Breast epithelium (tissue), 4 donors: ENCODE results near the gene CNTNAP2. TPM values are rescaled to one million over a fixed set of nuclear protein-coding genes. Genes with fewer than 3 reads are reported as not detected.

Experiments used
- DNase-seq, 2 donors: peaks; one replicate each; pipeline ENCODE4 v3.0.0-alpha.2; 2019; ENCODE audit warnings: low spot score in 2 of 2
- H3K27ac ChIP-seq, 2 donors: fragments of 200-600 bp; sonication (generic) in 1 of 2; one replicate each; pipeline ENCODE4 v1.5.1; 2016 to 2019; ENCODE audit warnings: mild to moderate bottlenecking in 1 of 2
- H3K27me3 ChIP-seq, 2 donors: fragments of 200-600 bp; sonication (generic) in 1 of 2; one replicate each; pipeline versions ENCODE4 v1.5.1 to v1.6.0; 2017 to 2019; ENCODE audit warnings: control low read depth in 1 of 2, mild to moderate bottlenecking in 1 of 2
- H3K36me3 ChIP-seq: fragments of 200-600 bp; one replicate; pipeline ENCODE4 v1.5.1; 2019
- H3K4me1 ChIP-seq, 2 donors: fragments of 200-600 bp; sonication (generic); one replicate each; pipeline ENCODE4 v1.5.1; 2016 to 2019; ENCODE audit warnings: control low read depth in 1 of 2
- H3K4me3 ChIP-seq, 3 donors: fragments of 200-600 bp; sonication (generic); 1 replicate in 2 of 3; 2 replicates in 1 of 3; pipeline ENCODE4 v1.5.1; 2016 to 2019; ENCODE audit warnings: mild to moderate bottlenecking in 3 of 3, moderate library complexity in 2 of 3
- H3K9me3 ChIP-seq, 2 donors: fragments of 200-600 bp; sonication (generic) in 1 of 2; one replicate each; pipeline ENCODE4 v1.5.1; 2016 to 2019; ENCODE audit warnings: control low read depth in 1 of 2
- CTCF ChIP-seq, 3 donors: fragments of 450-650 bp; IDR thresholded peaks; one replicate each; pipeline ENCODE4 v1.5.1; 2016 to 2017; ENCODE audit warnings: antibody characterized with exemption in 3 of 3, mild to moderate bottlenecking in 3 of 3, moderate library complexity in 3 of 3
- POLR2A ChIP-seq: fragments of 450-650 bp; IDR thresholded peaks from one replicate; pipeline ENCODE4 v1.6.1; 2016; ENCODE audit warnings: antibody characterized with exemption, mild to moderate bottlenecking, moderate library complexity
- POLR2AphosphoS5 ChIP-seq, 3 donors: sonication (generic); formaldehyde crosslinking; IDR thresholded peaks; one replicate each; pipeline ENCODE4 v1.6.1; 2017; ENCODE audit warnings: antibody characterized with exemption in 3 of 3
- intact Hi-C: fragments of 100-400 bp; cut with DNase I; formaldehyde crosslinking; loops from one replicate; pipeline ENCODE4 v1.15.1; 2023; ENCODE audit warnings: low total_unique reads
- total RNA-seq, 3 donors: library from RNA; depleted of rRNA; stranded (reverse); fragments of >200 nt; gene quantifications; one replicate each; pipeline ENCODE4 v1.1.0, GENCODE V29; 2016

Gene CNTNAP2
- total RNA-seq, 3 donors from 2014 or later = 0.29 to 0.66 TPM; not detected in 1

DNA sequence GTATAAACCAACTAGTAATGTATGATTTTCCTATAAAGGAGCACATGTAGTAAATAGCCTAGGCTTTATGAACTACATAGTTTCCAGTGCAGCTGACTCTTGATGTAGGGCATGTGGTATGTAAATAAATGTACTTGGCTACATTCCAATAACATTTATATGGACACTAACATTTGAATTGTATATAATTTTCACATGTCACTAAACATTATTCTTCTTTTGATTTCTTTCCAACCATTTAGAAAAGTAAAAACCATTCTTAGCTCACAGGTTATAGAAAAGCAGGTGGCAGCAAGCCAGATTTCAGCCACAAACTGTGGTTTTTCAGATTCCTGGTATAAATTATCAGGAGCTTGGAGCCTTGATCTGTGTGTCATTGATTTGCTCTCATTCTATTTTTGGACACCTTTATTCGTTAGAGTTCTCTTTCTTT lies 1182.0 kb downstream of the CNTNAP2 start:
- intact Hi-C loops = no loop called here

GRCh38 chr7:147300293-147300692 lies 1183.7 kb downstream of the CNTNAP2 start:
- H3K9me3 ChIP-seq = no peaks in the 10 kb centered on the region
- H3K27me3 ChIP-seq = no peaks in the 10 kb centered on the region
- no peak for TF ChIP-seq POLR2A
- no peak for TF ChIP-seq POLR2AphosphoS5 (IDR thresholded peaks at IDR 0.05)
- TF ChIP-seq CTCF (IDR thresholded peaks at IDR 0.05) = no peak
- no peaks in the 10 kb centered on the region for H3K4me1 ChIP-seq
- no peak overlapping the region for H3K27ac ChIP-seq
- intact Hi-C loops = no loop called here
- no peaks in the 10 kb centered on the region for H3K36me3 ChIP-seq
- no peak overlapping the region for H3K4me3 ChIP-seq
- no peak for DNase-seq

More for the DNA sequence above, 1182.0 kb downstream of the CNTNAP2 start:
- H3K36me3 ChIP-seq = no peaks in the 10 kb centered on the region
- H3K27ac ChIP-seq = no peak overlapping the region
- no peak for DNase-seq
- no peak overlapping the region for H3K4me3 ChIP-seq
- H3K27me3 ChIP-seq = no peaks in the 10 kb centered on the region
- no peaks in the 10 kb centered on the region for H3K9me3 ChIP-seq
- TF ChIP-seq POLR2A = no peak
- no peak for TF ChIP-seq CTCF (IDR thresholded peaks at IDR 0.05)
- no peak for TF ChIP-seq POLR2AphosphoS5 (IDR thresholded peaks at IDR 0.05)
- H3K4me1 ChIP-seq = no peaks in the 10 kb centered on the region

GRCh38 chr7:147304376-147304775 lies 1187.8 kb downstream of the CNTNAP2 start:
- Histone ChIP-seq H3K36me3 (no peaks in the 10 kb centered on the region), H3K4me3 (no peak overlapping the region), H3K9me3 (no peaks in the 10 kb centered on the region), H3K27me3 (no peaks in the 10 kb centered on the region), H3K4me1 (no peaks in the 10 kb centered on the region), H3K27ac (no peak overlapping the region)
- no peak for DNase-seq
- intact Hi-C loops = no loop called here
- TF ChIP-seq POLR2A = no peak
- TF ChIP-seq POLR2AphosphoS5 (IDR thresholded peaks at IDR 0.05) = no peak
- no peak for TF ChIP-seq CTCF (IDR thresholded peaks at IDR 0.05)

DNA sequence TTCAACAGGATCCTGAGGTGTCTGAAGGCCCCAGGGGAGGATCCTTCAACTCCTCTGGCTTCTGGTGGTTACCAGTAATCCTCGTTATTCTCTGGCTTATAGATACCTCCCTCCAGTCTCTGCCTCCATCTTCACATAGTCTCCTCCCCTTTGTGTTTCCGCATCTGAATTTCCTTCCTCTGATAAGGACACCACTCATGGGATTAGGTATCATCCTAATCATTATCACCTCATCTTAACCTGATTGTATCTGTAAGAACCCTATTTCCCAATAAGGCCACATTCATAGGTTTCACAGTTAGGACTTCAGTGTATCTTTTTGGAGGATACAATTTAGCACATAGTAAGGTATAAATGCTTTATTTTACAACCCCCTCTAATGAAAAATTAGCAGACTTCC lies 1189.2 kb downstream of the CNTNAP2 start:
- intact Hi-C loops = no loop called here
- H3K4me1 ChIP-seq = no peaks in the 10 kb centered on the region
- H3K9me3 ChIP-seq = no peaks in the 10 kb centered on the region
- H3K27me3 ChIP-seq = no peaks in the 10 kb centered on the region
- no peak for TF ChIP-seq POLR2A
- no peak for TF ChIP-seq POLR2AphosphoS5 (IDR thresholded peaks at IDR 0.05)
- TF ChIP-seq CTCF (IDR thresholded peaks at IDR 0.05) = no peak
- no peak for DNase-seq
- no peaks in the 10 kb centered on the region for H3K36me3 ChIP-seq
- H3K4me3 ChIP-seq = no peak overlapping the region
- H3K27ac ChIP-seq = no peak overlapping the region

GRCh38 chr7:147308539-147308938 lies 1191.9 kb downstream of the CNTNAP2 start:
- intact Hi-C loops = no loop called here
- TF ChIP-seq POLR2AphosphoS5 (IDR thresholded peaks at IDR 0.05) (no peak), CTCF (IDR thresholded peaks at IDR 0.05) (no peak), POLR2A (no peak)
- no peak overlapping the region for H3K27ac ChIP-seq

More at GRCh38 chr7:147308539-147308938, 1191.9 kb downstream of the CNTNAP2 start:
- DNase-seq = no peak
- H3K4me1 ChIP-seq = no peaks in the 10 kb centered on the region
- H3K36me3 ChIP-seq = no peaks in the 10 kb centered on the region
- no peak overlapping the region for H3K4me3 ChIP-seq
- H3K9me3 ChIP-seq = no peaks in the 10 kb centered on the region
- no peaks in the 10 kb centered on the region for H3K27me3 ChIP-seq
